Posterior vena cava (tissue), 2 donors: Measurements from ENCODE around the gene NFIC. TPM values are rescaled to one million over a fixed set of nuclear protein-coding genes. Genes with fewer than 3 reads are reported as not detected.
"Not testable (repeated sequence)": the region's sequence is repeated elsewhere in the genome, so short reads cannot be mapped to it uniquely, and the experiment has no call there.

ENCODE experiments used
- DNase-seq: peaks from one replicate; pipeline ENCODE4 v3.0.0-alpha.2; 2020; ENCODE audit warnings: low spot score
- intact Hi-C, 2 donors: fragments of 100-400 bp; cut with DNase I; formaldehyde crosslinking; loops; one replicate each; pipeline versions ENCODE4 v1.14.1 to v1.14.2; 2022 to 2023
- total RNA-seq, 2 donors: library from RNA; stranded (reverse); fragmentation: NEBNext Ultra II Directional; extraction: Animal tissue kit (Norgen Biotek cat#: 25700); gene quantifications; one replicate each; pipeline ENCODE4 v1.2.1, GENCODE V29; 2021
- donor health status: DM: yes; HTN: yes; CAD: no.
- donor health status: DM: yes; HTN: yes; CAD: no.

The NFIC gene
- total RNA-seq, 2 donors from 2014 or later, result 196 to 223 TPM

DNA sequence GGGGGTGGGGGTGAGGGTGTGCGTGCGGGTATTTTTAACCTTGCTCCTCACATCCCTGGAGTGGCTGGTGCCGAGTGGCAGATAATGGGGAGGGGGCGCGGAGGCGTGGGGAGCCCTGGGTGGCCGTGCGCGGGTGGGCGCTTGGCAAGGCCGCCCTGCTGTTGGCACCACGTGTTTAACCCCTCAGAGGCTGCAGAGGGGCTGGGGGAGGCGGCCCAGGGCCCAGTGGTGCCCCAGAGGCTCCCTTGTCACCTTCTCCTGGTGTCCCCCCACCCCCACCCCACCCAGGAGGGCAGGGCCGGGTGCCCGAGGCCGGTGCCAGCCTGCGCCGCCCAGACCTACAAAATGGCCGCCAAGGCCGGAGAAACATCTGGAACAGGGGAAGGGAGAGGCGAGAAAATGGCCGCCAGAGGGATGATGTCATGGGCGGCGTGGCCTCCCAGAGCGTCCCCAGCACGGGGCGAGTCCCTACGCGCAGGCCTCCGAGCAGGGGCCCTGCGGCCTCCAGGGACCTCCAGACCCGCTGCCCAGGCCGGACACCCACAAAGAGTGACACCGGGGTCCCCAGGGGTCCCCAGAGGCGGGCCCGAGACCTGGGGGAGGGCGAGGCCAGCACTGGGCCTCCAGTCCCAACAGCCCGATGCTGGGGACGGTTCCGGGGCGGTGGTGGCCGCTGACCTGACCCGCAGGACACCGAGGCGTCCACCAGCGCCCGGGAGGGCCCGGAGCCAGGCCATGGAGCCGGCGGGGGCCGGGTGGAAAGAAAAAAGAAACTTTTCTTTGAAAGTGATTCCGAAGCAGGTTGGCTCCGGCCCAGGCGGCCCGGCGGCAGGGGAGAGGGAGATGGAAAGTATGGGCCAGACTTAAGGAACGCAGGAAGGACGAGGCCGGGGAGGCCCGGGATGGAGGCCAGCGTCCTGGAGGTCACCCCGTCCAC, 38.2 kb downstream of the NFIC start:
- intact Hi-C loops, result no loop called here
- peak; percentile 96 for DNase-seq

DNA sequence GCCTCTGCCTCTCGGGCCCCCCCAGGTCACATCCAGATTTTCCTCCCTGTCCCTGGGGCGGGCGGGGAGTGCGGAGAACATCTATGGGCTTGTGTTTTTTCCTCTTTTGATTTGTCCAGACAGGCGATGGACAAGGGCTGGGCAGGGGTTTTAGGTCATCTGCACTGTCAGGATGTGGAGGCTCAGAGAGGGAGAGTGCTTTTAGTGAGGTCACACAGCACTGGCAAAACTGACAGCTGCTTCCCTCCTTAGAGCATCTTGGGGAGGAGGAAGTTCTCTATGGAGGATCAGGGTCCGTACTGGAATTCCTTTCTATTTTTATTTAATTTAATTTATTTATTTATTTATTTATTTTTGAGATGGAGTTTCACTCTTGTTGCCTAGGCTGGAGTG, 38.9 kb downstream of the NFIC start:
- DNase-seq, result no peak
- intact Hi-C loops, result no loop called here

GRCh38 chr19:3406571-3407111, 40.3 kb downstream of the NFIC start:
- intact Hi-C loops, result no loop called here
- DNase-seq, result no peak

DNA sequence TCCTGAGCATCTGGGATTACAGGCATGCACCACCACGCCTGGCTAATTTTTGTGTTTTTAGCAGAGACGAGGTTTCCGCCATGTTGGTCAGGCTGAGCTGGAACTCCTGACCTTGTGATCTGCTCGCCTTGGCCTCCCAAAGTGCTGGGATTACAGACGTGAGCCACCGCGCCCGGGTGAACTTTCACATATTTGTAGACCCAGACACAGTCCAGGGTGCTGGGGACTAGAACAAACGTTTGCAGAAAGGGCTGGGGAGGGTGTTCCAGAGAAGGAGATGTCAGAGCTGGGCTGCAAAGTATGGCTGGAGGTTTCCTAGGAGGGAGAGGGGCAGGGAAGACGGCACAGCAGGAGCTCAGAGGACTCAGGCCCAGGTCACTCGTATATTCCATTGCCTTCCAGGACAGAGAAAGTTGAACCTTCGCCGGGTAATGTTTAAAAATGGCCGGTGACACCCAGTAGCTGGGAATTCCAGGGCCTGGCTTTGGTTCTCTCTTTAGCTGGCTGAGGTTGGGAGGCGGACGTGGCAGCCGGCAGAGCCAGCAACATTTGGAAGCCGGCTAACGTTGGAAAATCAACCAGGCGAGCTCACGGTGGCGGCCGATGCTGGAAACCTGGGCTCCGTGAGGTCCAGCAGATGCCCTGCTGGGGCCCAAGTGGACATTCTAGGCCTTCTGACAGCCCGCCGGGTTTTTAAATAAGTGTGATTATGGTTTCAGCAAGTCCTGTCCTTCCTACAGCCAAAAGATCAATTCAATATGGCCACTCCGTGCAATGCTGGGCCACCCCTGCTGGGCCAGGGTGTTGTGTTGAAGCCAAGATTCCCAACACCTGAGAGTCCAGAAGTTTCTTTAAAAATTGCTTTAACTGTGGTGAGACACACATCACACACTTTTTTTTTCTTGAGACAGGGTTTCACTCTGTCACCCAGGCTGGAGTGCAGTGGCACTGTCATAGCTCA, 41.5 kb downstream of the NFIC start:
- peak; percentile 86 for DNase-seq
- intact Hi-C loops, result no loop called here

- intact Hi-C loops, result no loop called here
- no peak for DNase-seq
These were observed 42.6 kb downstream of the NFIC start for GRCh38 chr19:3408996-3409345.

DNA sequence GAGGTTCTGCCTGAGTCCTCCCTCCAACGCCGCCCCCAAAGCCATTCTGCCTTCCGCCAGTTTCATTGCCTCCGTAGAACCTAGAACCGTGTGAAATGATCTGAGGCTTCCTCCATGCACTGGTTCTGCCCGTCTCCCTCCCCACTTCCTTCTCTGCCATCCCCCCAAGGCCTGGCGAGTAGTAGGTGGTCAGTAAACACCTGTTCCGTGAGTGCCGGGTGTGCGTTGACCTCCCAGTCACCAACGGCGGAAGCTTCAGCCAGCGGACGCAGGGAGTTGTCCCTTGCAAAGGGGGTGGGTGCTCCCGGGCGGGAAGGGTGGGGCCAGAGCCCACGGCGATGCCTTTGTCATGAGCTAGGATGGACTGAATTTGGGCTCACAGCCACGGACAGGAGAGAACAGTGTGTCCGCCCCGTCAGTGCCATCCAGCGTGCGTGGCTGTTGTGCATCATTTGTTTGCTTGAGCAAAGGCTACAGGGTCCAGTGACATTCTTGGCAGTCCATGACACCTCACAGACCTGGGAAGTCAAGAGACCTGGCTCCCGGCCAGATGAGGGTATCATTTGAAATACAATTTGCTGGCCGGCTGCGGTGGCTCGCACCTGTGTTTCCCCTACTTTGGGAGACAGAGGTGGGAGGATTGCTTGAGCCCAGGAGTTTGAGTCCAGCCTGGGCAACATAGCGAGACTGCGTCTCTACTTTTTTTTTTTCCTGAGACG, 43.1 kb downstream of the NFIC start:
- DNase-seq, result no peak
- intact Hi-C loops, result no loop called here

DNA sequence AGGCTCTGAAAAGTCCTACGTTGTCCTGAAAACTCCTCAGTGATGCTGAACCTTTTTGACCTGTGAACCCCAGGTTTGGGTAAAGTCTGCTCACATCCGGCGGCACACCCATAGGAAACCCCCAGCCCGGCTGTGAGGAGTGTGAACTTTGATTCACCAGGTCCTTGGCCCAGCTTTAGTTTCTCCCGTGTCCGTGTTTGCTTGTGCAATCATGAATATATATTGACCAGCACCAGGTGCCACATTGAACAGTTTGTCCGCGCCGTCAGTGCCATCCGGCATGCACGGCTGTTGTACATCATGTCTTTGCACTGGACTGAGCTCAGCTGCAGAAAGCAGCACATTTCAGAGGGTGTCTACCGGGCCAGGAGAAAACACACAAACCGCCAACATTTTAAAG, 45.3 kb downstream of the NFIC start:
- intact Hi-C loops, result no loop called here
- DNase-seq, result no peak

- no peak for DNase-seq
- intact Hi-C loops, result no loop called here
These were observed 45.7 kb downstream of the NFIC start for GRCh38 chr19:3412066-3412465.

DNA sequence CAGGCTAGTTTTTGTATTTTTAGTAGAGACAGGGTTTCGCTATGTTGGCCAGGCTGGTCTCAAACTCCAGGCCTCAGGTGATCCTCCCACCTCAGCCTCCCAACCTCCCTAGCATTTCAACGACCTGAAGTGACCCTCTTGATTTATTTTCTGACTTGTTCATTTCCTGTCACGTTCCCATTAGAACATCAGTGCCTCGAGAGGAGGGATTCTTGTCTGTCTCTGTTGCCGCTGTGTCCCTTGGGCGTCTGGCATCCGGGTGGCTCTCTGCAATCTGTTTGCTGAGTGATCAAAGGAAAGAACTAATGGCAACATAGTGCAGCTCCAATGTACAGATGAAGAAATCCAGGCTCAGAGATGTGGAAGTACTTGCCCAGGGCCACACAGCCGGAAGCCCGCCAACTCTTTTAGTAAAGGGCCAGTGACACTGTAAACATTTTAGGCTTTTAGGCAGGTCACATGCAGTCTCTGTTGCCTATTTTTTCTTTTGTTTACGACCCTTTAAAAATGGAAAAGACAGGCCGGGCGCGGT, 47.5 kb downstream of the NFIC start:
- no peak for DNase-seq
- intact Hi-C loops, result no loop called here

DNA sequence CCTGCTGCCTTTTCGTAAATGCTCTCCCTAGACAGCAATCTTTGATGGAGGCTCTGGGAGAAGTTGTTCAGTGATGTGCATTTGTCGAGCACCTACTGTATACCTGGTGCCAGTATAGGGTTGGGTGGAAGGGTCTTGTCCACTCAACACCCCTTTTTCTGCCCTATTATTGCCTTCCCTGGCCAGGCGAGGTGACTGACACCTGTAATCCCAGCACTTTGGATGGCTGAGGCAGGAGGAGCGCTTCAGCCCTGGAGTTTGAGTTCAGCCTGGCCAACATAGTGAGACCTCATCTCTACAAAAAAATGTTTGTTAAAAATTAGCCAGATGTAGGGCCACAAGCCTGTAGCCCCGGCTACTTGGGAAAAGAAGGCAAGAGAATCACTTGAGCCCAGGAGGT, 49.3 kb downstream of the NFIC start:
- intact Hi-C loops, result no loop called here
- no peak for DNase-seq

DNA sequence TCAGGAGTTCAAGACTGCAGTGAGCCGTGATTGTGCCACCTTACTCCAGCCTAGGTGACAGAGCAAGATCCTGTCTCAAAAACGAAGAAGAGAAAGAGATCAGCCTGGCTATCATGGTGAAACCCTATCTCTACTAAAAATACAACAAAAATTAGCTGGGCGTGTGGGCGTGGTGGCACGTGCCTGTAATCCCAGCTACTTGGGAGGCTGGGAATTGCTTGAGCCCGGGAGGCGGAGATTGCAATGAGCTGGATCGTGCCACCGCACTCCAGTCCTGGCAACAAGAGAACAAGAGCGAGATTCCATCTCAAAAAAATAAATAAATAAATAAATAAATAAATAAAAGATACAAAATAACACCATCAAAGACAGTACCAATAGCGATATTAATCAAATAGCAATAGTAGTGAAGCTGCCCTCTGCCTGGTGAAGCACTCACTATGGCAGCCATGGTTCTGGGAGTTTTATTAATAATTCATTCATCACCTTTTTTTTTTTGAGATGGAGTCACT, 53.9 kb downstream of the NFIC start:
- DNase-seq, result no peak
- intact Hi-C loops, result loop anchor here in 1 of 2 donors (10.0 kb wide), 1 partner anchor 45 kb away; no protein-coding TSS in a partner anchor

DNA sequence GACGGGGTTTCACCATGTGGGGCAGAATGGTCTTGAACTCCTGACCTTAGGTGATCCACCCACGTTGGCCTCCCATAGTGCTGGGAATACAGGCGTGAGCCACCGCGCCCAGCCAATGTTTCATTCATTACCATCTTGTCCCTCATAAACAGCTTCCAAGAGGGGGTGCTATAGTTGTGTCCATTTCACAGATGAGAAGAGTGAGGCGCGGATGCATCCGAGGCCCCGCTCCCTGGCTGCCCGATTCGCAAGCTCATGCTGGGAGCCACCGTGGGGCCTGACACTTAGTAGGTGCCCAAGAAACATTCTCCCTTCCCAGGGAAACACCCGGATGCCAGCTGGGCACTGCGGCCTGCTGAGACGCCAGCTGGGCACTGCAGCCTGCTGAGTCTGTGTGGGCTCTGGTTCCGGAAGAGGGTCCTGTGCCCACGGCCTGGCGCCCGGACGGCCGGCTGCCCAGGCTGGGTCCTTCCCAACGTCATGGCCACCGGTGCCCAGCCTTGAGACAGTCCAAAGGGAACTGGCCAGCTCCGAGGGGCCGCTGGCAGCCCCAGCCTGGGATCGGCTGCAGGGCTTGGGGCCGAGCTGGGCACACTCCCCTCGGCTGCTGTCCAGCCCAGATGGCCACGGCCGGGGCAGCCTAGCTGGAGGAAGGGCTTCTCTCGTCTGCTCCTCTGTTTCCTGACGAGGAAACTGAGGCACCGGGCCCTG, 54.7 kb downstream of the NFIC start:
- no peak for DNase-seq
- intact Hi-C loops, result loop anchor here in 1 of 2 donors (10.0 kb wide), 1 partner anchor 46 kb away; no protein-coding TSS in a partner anchor

DNA sequence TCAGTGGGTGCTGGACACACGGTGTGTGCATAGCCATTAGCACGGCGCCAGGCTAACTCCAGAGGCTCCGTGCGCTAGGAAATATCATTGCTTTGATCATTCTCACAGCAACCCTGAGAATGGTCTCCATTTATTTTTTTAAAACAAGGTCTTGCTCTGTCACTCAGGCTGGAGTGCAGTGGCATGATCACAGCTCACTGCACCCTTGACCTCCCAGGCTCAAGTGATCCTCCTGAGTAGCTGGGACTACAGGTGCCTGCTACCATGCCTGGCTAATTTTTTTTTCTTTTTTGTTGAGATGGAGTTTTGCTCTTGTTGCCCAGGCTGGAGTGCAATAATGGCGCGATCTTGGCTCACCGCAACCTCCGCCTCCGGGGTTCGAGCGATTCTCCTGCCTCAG, 55.3 kb downstream of the NFIC start:
- intact Hi-C loops, result loop anchor here in 1 of 2 donors (10.0 kb wide), 1 partner anchor 47 kb away; no protein-coding TSS in a partner anchor
- DNase-seq, result not testable (repeated sequence)

GRCh38 chr19:3423183-3423829, 56.9 kb downstream of the NFIC start:
- intact Hi-C loops, result loop anchor here in 1 of 2 donors (10.0 kb wide), 1 partner anchor 49 kb away; no protein-coding TSS in a partner anchor
- peak; percentile 86 for DNase-seq

- intact Hi-C loops, result loop anchor here (5.0 to 10.0 kb wide), 2 partner anchors 52 to 59 kb away; partner anchors contain the start of gene NFIC (in 1 of the 2)
- no peak for DNase-seq
These were observed 60.0 kb downstream of the NFIC start for GRCh38 chr19:3426433-3426832.

DNA sequence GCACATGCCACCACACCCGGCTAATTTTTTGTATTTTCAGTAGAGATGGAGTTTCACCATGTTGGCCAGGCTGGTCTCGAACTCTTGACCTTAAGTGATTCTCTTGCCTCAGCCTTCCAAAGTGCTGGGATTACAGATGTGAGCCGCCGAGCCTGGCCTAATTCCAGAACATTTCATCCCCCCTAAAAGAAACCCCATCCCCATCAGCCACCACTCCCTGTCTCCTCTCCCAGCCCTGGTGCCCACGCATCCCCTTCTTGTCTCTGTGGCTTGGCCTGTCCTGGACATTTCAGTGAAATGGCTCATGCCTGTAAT, 63.9 kb downstream of the NFIC start:
- intact Hi-C loops, result loop anchor here (5.0 kb wide), 2 partner anchors 42 to 93 kb away; no protein-coding TSS in a partner anchor
- not testable (repeated sequence) for DNase-seq

- intact Hi-C loops, result loop anchor here (5.0 kb wide), 2 partner anchors 40 to 95 kb away; no protein-coding TSS in a partner anchor
These were observed 65.5 kb downstream of the NFIC start for GRCh38 chr19:3431760-3432397.

More at GRCh38 chr19:3431760-3432397, 65.5 kb downstream of the NFIC start:
- DNase-seq, result no peak
